SK-N-SH (cell line): ENCODE measurements around the gene MTAP. TPM values are rescaled to one million over a fixed set of nuclear protein-coding genes. Genes with fewer than 3 reads are reported as not detected.

Experiments
- CTCF ChIA-PET: fragments of 300-600, 350-600 bp; formaldehyde crosslinking; extraction: SDS; loops from one replicate; lab custom pipeline; 2021; lab: Yijun Ruan, JAX
- POLR2A ChIA-PET: fragments of 350-600 bp; sonication (Branson Sonifier 250); formaldehyde crosslinking; extraction: SDS; loops from one replicate; lab custom pipeline; 2020; ENCODE audit warnings: antibody characterized with exemption, inconsistent platforms; lab: Yijun Ruan, JAX
- DNase-seq: peaks from one replicate; pipeline ENCODE4 v3.0.0; 2012
- H2AFZ ChIP-seq: fragments of 200-600 bp; sonication (generic); 2 replicates; pipeline ENCODE4 v1.8.1; 2016; ENCODE audit warnings: antibody characterized with exemption, mild to moderate bottlenecking, low read depth
- H3F3A ChIP-seq: fragments of 200-600 bp; sonication (generic); replicated peaks from 2 replicates; pipeline ENCODE3; 2016; ENCODE audit warnings: antibody characterized with exemption, mild to moderate bottlenecking; ENCODE audit not compliant: insufficient read depth
- H3K27ac ChIP-seq, 2 experiments: fragments of 200-500 bp in 1 of 2; fragments of 200-600 bp in 1 of 2; sonication (Bioruptor generic) in 1 of 2; sonication (generic), shearing (Covaris generic) in 1 of 2; 2 replicates each; pipeline versions ENCODE4 v1.5.1 to v1.6.1; 2014 to 2016; ENCODE audit warnings: low read depth in 2 of 2, inconsistent platforms in 1 of 2, low read length in 1 of 2, mild to moderate bottlenecking in 1 of 2, mixed read lengths in 1 of 2
- H3K27me3 ChIP-seq: fragments of 200-600 bp; sonication (generic), shearing (Covaris generic); 2 replicates; pipeline ENCODE4 v1.6.1; 2016; ENCODE audit warnings: mixed run types; ENCODE audit not compliant: insufficient read depth
- H3K36me3 ChIP-seq, 2 experiments: fragments of 200-500 bp in 1 of 2; fragments of 200-600 bp in 1 of 2; sonication (Bioruptor generic) in 1 of 2; sonication (generic) in 1 of 2; replicated peaks in 1 of 2; 2 replicates each; pipeline versions ENCODE3 to v1.5.1; 2014 to 2016; ENCODE audit warnings: low read length in 1 of 2, mild to moderate bottlenecking in 1 of 2; ENCODE audit not compliant: insufficient read depth in 2 of 2, control insufficient read depth in 1 of 2
- H3K4me1 ChIP-seq, 2 experiments: fragments of 200-500 bp in 1 of 2; fragments of 200-600 bp in 1 of 2; sonication (Bioruptor generic) in 1 of 2; sonication (generic), shearing (Covaris generic) in 1 of 2; 2 replicates each; pipeline versions ENCODE4 v1.5.1 to v1.6.1; 2014 to 2016; ENCODE audit warnings: low read depth in 1 of 2, low read length in 1 of 2, mixed run types in 1 of 2; ENCODE audit not compliant: insufficient read depth in 2 of 2, control insufficient read depth in 1 of 2
- H3K4me2 ChIP-seq: fragments of 200-600 bp; sonication (generic), shearing (Covaris generic); 2 replicates; pipeline ENCODE4 v1.6.1; 2017; ENCODE audit warnings: mixed run types
- H3K4me3 ChIP-seq, 2 experiments: fragments of 200-500 bp in 1 of 2; fragments of 200-600 bp in 1 of 2; sonication (Bioruptor generic) in 1 of 2; sonication (generic), shearing (Covaris generic) in 1 of 2; 2 replicates each; pipeline versions ENCODE4 v1.5.1 to v1.8.1; 2014 to 2016; ENCODE audit warnings: low read depth in 2 of 2, inconsistent platforms in 1 of 2, low read length in 1 of 2, mild to moderate bottlenecking in 1 of 2, mixed read lengths in 1 of 2, moderate library complexity in 1 of 2
- H3K79me2 ChIP-seq: fragments of 200-600 bp; sonication (generic); 2 replicates; pipeline ENCODE4 v1.8.1; 2017; ENCODE audit warnings: mild to moderate bottlenecking; ENCODE audit not compliant: insufficient read depth
- H3K9ac ChIP-seq: fragments of 200-600 bp; sonication (generic); 2 replicates; pipeline ENCODE4 v1.6.1; 2017; ENCODE audit warnings: mixed run types
- H3K9me2 ChIP-seq: fragments of 200-600 bp; sonication (generic); 2 replicates; pipeline ENCODE4 v1.6.1; 2017; ENCODE audit warnings: mixed run types
- H3K9me3 ChIP-seq: fragments of 200-600 bp; sonication (generic); 2 replicates; pipeline ENCODE4 v1.6.1; 2017; ENCODE audit warnings: mixed run types, mild to moderate bottlenecking, moderate library complexity
- H4K20me1 ChIP-seq: fragments of 200-600 bp; sonication (generic); 2 replicates; pipeline ENCODE4 v1.6.1; 2017; ENCODE audit warnings: mild to moderate bottlenecking, mixed run types; ENCODE audit not compliant: insufficient read depth
- CHD2 ChIP-seq: fragments of 150-350 bp; IDR thresholded peaks from 2 replicates; pipeline ENCODE4 v1.6.1; 2018; ENCODE audit warnings: low read length; ENCODE audit not compliant: partially characterized antibody
- FOXM1 ChIP-seq: IDR thresholded peaks from 2 replicates; pipeline ENCODE4 v1.4.0; 2012; ENCODE audit warnings: low read depth, mild to moderate bottlenecking
- MXI1 ChIP-seq: IDR thresholded peaks from 2 replicates; pipeline ENCODE4 v1.6.1; 2012; ENCODE audit warnings: mild to moderate bottlenecking, low read depth, low read length, improper control_type of control experiment
- RXRA ChIP-seq: IDR thresholded peaks from 2 replicates; pipeline ENCODE4 v1.4.0; 2012; ENCODE audit warnings: low read depth, mild to moderate bottlenecking, borderline replicate concordance
- SMC3 ChIP-seq: IDR thresholded peaks from 2 replicates; pipeline ENCODE4 v1.6.1; 2012; ENCODE audit warnings: low read depth, low read length, improper control_type of control experiment
- YY1 ChIP-seq: IDR thresholded peaks from 2 replicates; pipeline ENCODE4 v1.4.0; 2012; ENCODE audit warnings: low read depth, mild to moderate bottlenecking
- WGBS: methylation state at CpG from one replicate; pipeline ENCODE4 v1.1.6; 2017; ENCODE audit warnings: low lambda C conversion rate; 5-methylcytosine and 5-hydroxymethylcytosine counted together
- polyA plus RNA-seq, 3 experiments: library from polyadenylated mRNA; depleted of rRNA; stranded (reverse); fragments of >200 nt; gene quantifications; 2 replicates each; pipeline ENCODE4 v1.2.3, GENCODE V29; 2012
- TF ChIP-seq, protein P1 (sequence below): IDR thresholded peaks from 2 replicates; pipeline ENCODE4 v1.6.1; 2012; ENCODE audit warnings: mild to moderate bottlenecking, low read depth, low read length, moderate library complexity
- TF ChIP-seq, protein P2 (sequence below): IDR thresholded peaks from 2 replicates; pipeline ENCODE4 v1.4.0; 2012; ENCODE audit warnings: low read depth, borderline replicate concordance
- TF ChIP-seq, protein P3 (sequence below): IDR thresholded peaks from 2 replicates; pipeline ENCODE4 v1.4.0; 2012; ENCODE audit warnings: low read depth, borderline replicate concordance

MTAP gene
- polyA plus RNA-seq, 1 of the 3 experiments (the other 2 are of a cell fraction): 9.8 TPM

DNA sequence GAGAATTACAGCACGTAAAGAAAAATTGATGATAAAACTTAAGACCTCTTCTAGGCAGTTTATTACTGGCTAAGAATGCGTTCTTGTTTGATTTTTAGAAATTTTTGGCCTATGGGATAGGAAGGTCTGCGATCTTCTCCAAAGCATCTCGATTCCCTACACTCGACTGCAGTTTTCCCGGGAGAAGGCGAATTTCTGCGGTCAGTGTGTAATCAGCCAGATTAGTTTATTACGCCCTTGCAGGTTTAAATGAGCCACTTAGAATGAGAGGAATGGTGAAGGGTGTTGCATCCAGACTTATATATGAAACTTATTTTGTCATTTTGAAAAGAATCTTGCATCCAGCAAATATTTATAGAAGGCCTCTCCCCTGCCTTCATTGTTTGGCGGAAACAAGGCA lies 1.2 kb downstream of the MTAP start:
- POLR2A ChIA-PET: no interaction called here
- Histone ChIP-seq H3K36me3 (peaks cover 0 to under 1% of the 10 kb centered on the region in 2 experiments), H3K4me1 (peaks cover 0 to 11% of the 10 kb centered on the region in 2 experiments; a peak in 1 of 4 replicates), H3K79me2 (peaks cover 60% of the 10 kb centered on the region), H3K9ac (peak overlapping the region; percentile 73), H3F3A (no peaks in the 10 kb centered on the region), H3K4me3 (peak overlapping the region; percentile 78 to 80), H2AFZ (peak overlapping the region; percentile 98), H3K27me3 (no peaks in the 10 kb centered on the region), H3K9me2 (no peaks in the 10 kb centered on the region), H3K27ac (peak overlapping the region; percentile 58 to 77; a peak in 3 of 4 replicates), H3K4me2 (peak overlapping the region; percentile 88), H3K9me3 (no peaks in the 10 kb centered on the region), H4K20me1 (0 out of 2 replicates have a peak, but pooled peaks cover 6% of the 10 kb centered on the region)
- no peak for DNase-seq
- 15% methylated on average over 10 of the region's 10 CpGs for WGBS
- TF ChIP-seq MXI1 (no peak), FOXM1 (no peak), RXRA (no peak), CHD2 (no peak)
- TF ChIP-seq, protein P1, sequence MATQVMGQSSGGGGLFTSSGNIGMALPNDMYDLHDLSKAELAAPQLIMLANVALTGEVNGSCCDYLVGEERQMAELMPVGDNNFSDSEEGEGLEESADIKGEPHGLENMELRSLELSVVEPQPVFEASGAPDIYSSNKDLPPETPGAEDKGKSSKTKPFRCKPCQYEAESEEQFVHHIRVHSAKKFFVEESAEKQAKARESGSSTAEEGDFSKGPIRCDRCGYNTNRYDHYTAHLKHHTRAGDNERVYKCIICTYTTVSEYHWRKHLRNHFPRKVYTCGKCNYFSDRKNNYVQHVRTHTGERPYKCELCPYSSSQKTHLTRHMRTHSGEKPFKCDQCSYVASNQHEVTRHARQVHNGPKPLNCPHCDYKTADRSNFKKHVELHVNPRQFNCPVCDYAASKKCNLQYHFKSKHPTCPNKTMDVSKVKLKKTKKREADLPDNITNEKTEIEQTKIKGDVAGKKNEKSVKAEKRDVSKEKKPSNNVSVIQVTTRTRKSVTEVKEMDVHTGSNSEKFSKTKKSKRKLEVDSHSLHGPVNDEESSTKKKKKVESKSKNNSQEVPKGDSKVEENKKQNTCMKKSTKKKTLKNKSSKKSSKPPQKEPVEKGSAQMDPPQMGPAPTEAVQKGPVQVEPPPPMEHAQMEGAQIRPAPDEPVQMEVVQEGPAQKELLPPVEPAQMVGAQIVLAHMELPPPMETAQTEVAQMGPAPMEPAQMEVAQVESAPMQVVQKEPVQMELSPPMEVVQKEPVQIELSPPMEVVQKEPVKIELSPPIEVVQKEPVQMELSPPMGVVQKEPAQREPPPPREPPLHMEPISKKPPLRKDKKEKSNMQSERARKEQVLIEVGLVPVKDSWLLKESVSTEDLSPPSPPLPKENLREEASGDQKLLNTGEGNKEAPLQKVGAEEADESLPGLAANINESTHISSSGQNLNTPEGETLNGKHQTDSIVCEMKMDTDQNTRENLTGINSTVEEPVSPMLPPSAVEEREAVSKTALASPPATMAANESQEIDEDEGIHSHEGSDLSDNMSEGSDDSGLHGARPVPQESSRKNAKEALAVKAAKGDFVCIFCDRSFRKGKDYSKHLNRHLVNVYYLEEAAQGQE: no peak
- TF ChIP-seq, protein P2, sequence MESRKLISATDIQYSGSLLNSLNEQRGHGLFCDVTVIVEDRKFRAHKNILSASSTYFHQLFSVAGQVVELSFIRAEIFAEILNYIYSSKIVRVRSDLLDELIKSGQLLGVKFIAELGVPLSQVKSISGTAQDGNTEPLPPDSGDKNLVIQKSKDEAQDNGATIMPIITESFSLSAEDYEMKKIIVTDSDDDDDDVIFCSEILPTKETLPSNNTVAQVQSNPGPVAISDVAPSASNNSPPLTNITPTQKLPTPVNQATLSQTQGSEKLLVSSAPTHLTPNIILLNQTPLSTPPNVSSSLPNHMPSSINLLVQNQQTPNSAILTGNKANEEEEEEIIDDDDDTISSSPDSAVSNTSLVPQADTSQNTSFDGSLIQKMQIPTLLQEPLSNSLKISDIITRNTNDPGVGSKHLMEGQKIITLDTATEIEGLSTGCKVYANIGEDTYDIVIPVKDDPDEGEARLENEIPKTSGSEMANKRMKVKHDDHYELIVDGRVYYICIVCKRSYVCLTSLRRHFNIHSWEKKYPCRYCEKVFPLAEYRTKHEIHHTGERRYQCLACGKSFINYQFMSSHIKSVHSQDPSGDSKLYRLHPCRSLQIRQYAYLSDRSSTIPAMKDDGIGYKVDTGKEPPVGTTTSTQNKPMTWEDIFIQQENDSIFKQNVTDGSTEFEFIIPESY: no peak
- CTCF ChIA-PET: interaction anchor here (0.7 to 2.8 kb wide), 9 partner anchors 8 to 485 kb away, joined by 3 to 11 read pairs (median 4); partner anchors contain the start of gene CDKN2B

DNA sequence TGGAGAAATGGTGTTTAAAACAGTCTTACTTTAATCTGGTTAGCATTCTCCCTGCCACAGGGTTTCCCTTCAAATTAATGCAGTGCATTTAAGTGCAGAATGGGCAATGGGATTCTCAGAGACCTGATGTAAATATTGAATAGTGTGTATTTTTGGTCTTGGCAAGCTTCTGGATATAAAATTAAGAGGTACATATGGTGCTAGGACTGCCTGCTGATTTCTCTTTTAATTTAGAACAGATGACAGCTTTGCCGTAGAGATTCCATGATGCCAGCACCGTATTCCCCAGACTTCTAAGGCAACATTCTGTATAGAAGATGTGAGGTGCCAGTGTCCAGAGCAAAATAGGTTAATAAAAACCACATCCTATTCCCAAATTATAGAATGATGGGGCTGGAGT lies 1.9 kb downstream of the MTAP start:
- H2AFZ ChIP-seq: no peak overlapping the region
- POLR2A ChIA-PET: no interaction called here
- no peaks in the 10 kb centered on the region for H3K27me3 ChIP-seq
- peaks cover 0 to 5% of the 10 kb centered on the region in 2 experiments for H3K36me3 ChIP-seq
- no peaks in the 10 kb centered on the region for H3K9me2 ChIP-seq
- no peak overlapping the region for H3K27ac ChIP-seq
- H3K4me1 ChIP-seq: peaks cover 0 to 11% of the 10 kb centered on the region in 2 experiments; a peak in 1 of 4 replicates
- CTCF ChIA-PET: interaction anchor here (0.8 to 2.8 kb wide), 6 partner anchors 8 to 439 kb away, joined by 3 to 11 read pairs (median 4); partner anchors contain the start of gene CDKN2B
- 0 out of 2 replicates have a peak, but pooled peaks cover 6% of the 10 kb centered on the region for H4K20me1 ChIP-seq
- WGBS: 70% methylated on average over 2 of the region's 2 CpGs
- H3K9me3 ChIP-seq: no peaks in the 10 kb centered on the region
- no peak for DNase-seq
- no peaks in the 10 kb centered on the region for H3F3A ChIP-seq
- TF ChIP-seq RXRA (no peak), SMC3 (no peak), YY1 (no peak)
- TF ChIP-seq, protein P3, sequence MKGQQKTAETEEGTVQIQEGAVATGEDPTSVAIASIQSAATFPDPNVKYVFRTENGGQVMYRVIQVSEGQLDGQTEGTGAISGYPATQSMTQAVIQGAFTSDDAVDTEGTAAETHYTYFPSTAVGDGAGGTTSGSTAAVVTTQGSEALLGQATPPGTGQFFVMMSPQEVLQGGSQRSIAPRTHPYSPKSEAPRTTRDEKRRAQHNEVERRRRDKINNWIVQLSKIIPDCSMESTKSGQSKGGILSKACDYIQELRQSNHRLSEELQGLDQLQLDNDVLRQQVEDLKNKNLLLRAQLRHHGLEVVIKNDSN: no peak
- peaks cover 60% of the 10 kb centered on the region for H3K79me2 ChIP-seq
- peak overlapping the region; percentile 73; the same call in 1 of the 2 replicates for H3K9ac ChIP-seq
- H3K4me2 ChIP-seq: peak overlapping the region; percentile 88; the same call in 1 of the 2 replicates
- peak overlapping the region in 1 of 2 experiments; percentile 78; a peak in 2 of 4 replicates for H3K4me3 ChIP-seq
